WTC11 (cell line): ENCODE data around the gene ATPAF2. TPM values are rescaled to one million over a fixed set of nuclear protein-coding genes. Genes with fewer than 3 reads are reported as not detected.

Experiments used
- ATAC-seq: fragments of 200-7000 bp; cut with Tn5 transposase; 2 replicates; pipeline ENCODE4 v1.10.0; 2021; ENCODE audit warnings: mild to moderate bottlenecking, moderate library complexity
- CTCF ChIA-PET: fragments of 300-600 bp; sonication (Branson Sonifier 250); formaldehyde crosslinking; loops from one replicate; lab custom pipeline; 2021; ENCODE audit warnings: antibody characterized with exemption; lab: Charles Lee
- POLR2A ChIA-PET: fragments of 350-600 bp; sonication (Branson Sonifier 250); formaldehyde crosslinking; loops from one replicate; lab custom pipeline; 2021; ENCODE audit warnings: antibody characterized with exemption; lab: Charles Lee
- DNase-seq: peaks from one replicate; pipeline ENCODE4 v3.0.0; 2021; ENCODE audit warnings: low spot score
- H3K27ac Mint-ChIP-seq: 2 replicates; pipeline ENCODE4 v1.8.0; 2021; ENCODE audit warnings: mixed read lengths
- H3K27me3 Mint-ChIP-seq: 2 replicates; pipeline ENCODE4 v1.8.0; 2021; ENCODE audit warnings: low read depth, mild to moderate bottlenecking, moderate library complexity, mixed read lengths
- H3K36me3 Mint-ChIP-seq: 2 replicates; pipeline ENCODE4 v1.8.0; 2021; ENCODE audit warnings: mixed read lengths
- H3K4me1 Mint-ChIP-seq: 2 replicates; pipeline ENCODE4 v1.8.0; 2022; ENCODE audit warnings: mixed read lengths
- H3K4me3 Mint-ChIP-seq: 2 replicates; pipeline ENCODE4 v1.8.0; 2021; ENCODE audit warnings: mild to moderate bottlenecking, moderate library complexity, mixed read lengths
- H3K9me3 Mint-ChIP-seq: 2 replicates; pipeline ENCODE4 v1.8.0; 2021; ENCODE audit warnings: mixed read lengths
- CBFB ChIP-seq: sonication (generic); formaldehyde crosslinking; IDR thresholded peaks from 2 replicates; pipeline ENCODE4 v1.8.1; 2022; ENCODE audit warnings: mild to moderate bottlenecking, low read depth, missing genetic modification reagents
- CREB1 ChIP-seq: sonication (generic); formaldehyde crosslinking; IDR thresholded peaks from 2 replicates; pipeline ENCODE4 v1.8.0; 2023; ENCODE audit warnings: mild to moderate bottlenecking, missing genetic modification reagents
- CREM ChIP-seq: sonication (generic); formaldehyde crosslinking; IDR thresholded peaks from 2 replicates; pipeline ENCODE4 v1.8.1; 2022; ENCODE audit warnings: mild to moderate bottlenecking, missing genetic modification reagents, moderate library complexity
- E2F1 ChIP-seq: sonication (generic); formaldehyde crosslinking; IDR thresholded peaks from 2 replicates; pipeline ENCODE4 v1.8.0; 2022; ENCODE audit warnings: mild to moderate bottlenecking, missing genetic modification reagents
- ELF4 ChIP-seq: sonication (generic); formaldehyde crosslinking; IDR thresholded peaks from 2 replicates; pipeline ENCODE4 v1.8.1; 2022; ENCODE audit warnings: low read depth, mild to moderate bottlenecking, moderate library complexity, missing genetic modification reagents
- EMX1 ChIP-seq: fragments of 250-450 bp; sonication (Bioruptor Pico); IDR thresholded peaks from 2 replicates; pipeline ENCODE4 v1.8.0; 2021; ENCODE audit warnings: mild to moderate bottlenecking
- GABPB1 ChIP-seq: sonication (generic); formaldehyde crosslinking; IDR thresholded peaks from 2 replicates; pipeline ENCODE4 v1.8.1; 2023; ENCODE audit warnings: mild to moderate bottlenecking, missing genetic modification reagents
- JAZF1 ChIP-seq: fragments of 250-450 bp; sonication (Bioruptor Pico); IDR thresholded peaks from 2 replicates; pipeline ENCODE4 v1.9.0; 2021; ENCODE audit warnings: moderate library complexity, mild to moderate bottlenecking, inconsistent platforms
- JUN ChIP-seq: sonication (generic); formaldehyde crosslinking; IDR thresholded peaks from 2 replicates; pipeline ENCODE4 v1.8.0; 2023; ENCODE audit warnings: mild to moderate bottlenecking, missing genetic modification reagents
- NFE2L1 ChIP-seq: sonication (generic); formaldehyde crosslinking; IDR thresholded peaks from 2 replicates; pipeline ENCODE4 v1.8.1; 2023; ENCODE audit warnings: missing genetic modification reagents
- NR1H2 ChIP-seq: sonication (generic); formaldehyde crosslinking; IDR thresholded peaks from 2 replicates; pipeline ENCODE4 v1.9.0; 2021; ENCODE audit warnings: mild to moderate bottlenecking, moderate library complexity, missing genetic modification reagents
- PRRX2 ChIP-seq: fragments of 250-450 bp; sonication (Bioruptor Pico); IDR thresholded peaks from 2 replicates; pipeline ENCODE4 v1.8.0; 2021; ENCODE audit warnings: mild to moderate bottlenecking
- SP1 ChIP-seq: sonication (generic); formaldehyde crosslinking; conservative IDR thresholded peaks from 2 replicates; pipeline ENCODE4 v1.8.1; 2022; ENCODE audit warnings: missing genetic modification reagents
- STAT6 ChIP-seq: sonication (generic); formaldehyde crosslinking; conservative IDR thresholded peaks from 2 replicates; pipeline ENCODE4 v1.8.1; 2023; ENCODE audit warnings: mild to moderate bottlenecking, low read depth, missing genetic modification reagents, moderate library complexity
- TCF7 ChIP-seq: sonication (generic); formaldehyde crosslinking; IDR thresholded peaks from 2 replicates; pipeline ENCODE4 v1.8.0; 2022; ENCODE audit warnings: mild to moderate bottlenecking, low read depth, missing genetic modification reagents, moderate library complexity
- TP53 ChIP-seq: sonication (generic); formaldehyde crosslinking; IDR thresholded peaks from 2 replicates; pipeline ENCODE4 v1.8.1; 2023; ENCODE audit warnings: mild to moderate bottlenecking, missing genetic modification reagents
- USF1 ChIP-seq: sonication (generic); formaldehyde crosslinking; IDR thresholded peaks from 2 replicates; pipeline ENCODE4 v1.8.0; 2022; ENCODE audit warnings: mild to moderate bottlenecking, missing genetic modification reagents
- ZNF512 ChIP-seq: sonication (generic); formaldehyde crosslinking; IDR thresholded peaks from 2 replicates; pipeline ENCODE4 v1.8.1; 2022; ENCODE audit warnings: missing genetic modification reagents, borderline replicate concordance
- ZNF532 ChIP-seq: fragments of 250-450 bp; sonication (Bioruptor Pico); IDR thresholded peaks from 2 replicates; pipeline ENCODE4 v1.9.0; 2021; ENCODE audit warnings: mild to moderate bottlenecking, borderline replicate concordance
- total RNA-seq: library from RNA; stranded (reverse); gene quantifications from 3 replicates; pipeline ENCODE4 v1.2.3, GENCODE V29; 2021

ATPAF2 gene
- total RNA-seq, 1 experiment from 2014 or later = 33.5 TPM

GRCh38 chr17:17993366-17993765, 45.6 kb downstream of the ATPAF2 start:
- Mint-ChIP-seq H3K27ac (no peak overlapping the region), H3K4me3 (no peak overlapping the region), H3K4me1 (no peaks in the 10 kb centered on the region), H3K36me3 (no peaks in the 10 kb centered on the region), H3K27me3 (no peaks in the 10 kb centered on the region), H3K9me3 (no peaks in the 10 kb centered on the region)
- ChIA-PET POLR2A (no interaction called here), CTCF (interaction anchor here (0.7 to 2.0 kb wide), 4 partner anchors 13 to 208 kb away, joined by 3 to 12 read pairs (median 4); no protein-coding TSS in a partner anchor)
- no peak for TF ChIP-seq NFE2L1 (CRISPR knock-in tag)
- ATAC-seq = no peak
- DNase-seq = no peak

- Mint-ChIP-seq H3K36me3 (no peaks in the 10 kb centered on the region), H3K4me1 (no peaks in the 10 kb centered on the region), H3K27ac (no peak overlapping the region), H3K9me3 (no peaks in the 10 kb centered on the region), H3K4me3 (no peak overlapping the region), H3K27me3 (no peaks in the 10 kb centered on the region)
- POLR2A ChIA-PET = no interaction called here
- TF ChIP-seq JAZF1 = no peak
- no peak for TF ChIP-seq STAT6
- no peak for TF ChIP-seq SP1 (CRISPR knock-in tag)
- no peak for TF ChIP-seq ELF4
- no peak for TF ChIP-seq CREB1 (CRISPR knock-in tag)
- no peak for TF ChIP-seq TCF7 (CRISPR knock-in tag)
- no peak for TF ChIP-seq E2F1 (CRISPR knock-in tag)
- no peak for TF ChIP-seq USF1 (CRISPR knock-in tag)
- TF ChIP-seq CREM (CRISPR knock-in tag) = no peak
- no peak for TF ChIP-seq PRRX2 (CRISPR knock-in tag)
- TF ChIP-seq JUN (CRISPR knock-in tag) = no peak
- no peak for TF ChIP-seq ZNF512 (CRISPR knock-in tag)
- TF ChIP-seq EMX1 (CRISPR knock-in tag) = no peak
- no peak for TF ChIP-seq TP53 (CRISPR knock-in tag)
- no peak for TF ChIP-seq GABPB1 (CRISPR knock-in tag)
- no peak for TF ChIP-seq ZNF532 (CRISPR knock-in tag)
- no peak for TF ChIP-seq NR1H2 (CRISPR knock-in tag)
- no peak for TF ChIP-seq CBFB (CRISPR knock-in tag)
- no peak for DNase-seq
- ATAC-seq = no peak
- CTCF ChIA-PET = no interaction called here
Observed at GRCh38 chr17:17990282-17990681, 48.7 kb downstream of the ATPAF2 start.
